ENCODE results near the gene LAMA2.

The LAMA2 gene

DNA sequence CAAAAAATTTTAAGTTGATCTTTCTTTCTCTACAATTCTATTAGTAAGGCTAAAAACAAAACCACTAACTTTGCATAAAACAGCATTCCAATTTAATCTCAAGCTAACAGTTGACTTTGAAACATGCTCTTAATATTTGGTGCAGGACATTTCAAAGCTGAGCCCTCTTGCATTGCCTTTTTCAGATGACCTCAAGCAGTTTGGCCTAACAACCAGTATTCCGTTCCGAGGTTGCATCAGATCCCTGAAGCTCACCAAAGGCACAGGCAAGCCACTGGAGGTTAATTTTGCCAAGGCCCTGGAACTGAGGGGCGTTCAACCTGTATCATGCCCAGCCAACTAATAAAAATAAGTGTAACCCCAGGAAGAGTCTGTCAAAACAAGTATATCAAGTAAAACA is 633.1 kb downstream of the LAMA2 start:
- TF ChIP-seq TAF1 (IDR thresholded peaks at IDR 0.05; ENCODE audit: borderline replicate concordance, insufficient read depth, low read length) (no peak), SIN3A (IDR thresholded peaks at IDR 0.05; ENCODE audit: borderline replicate concordance, insufficient read depth, low read length) (no peak), POLR2AphosphoS5 (IDR thresholded peaks at IDR 0.05; ENCODE audit: low read depth, low read length) (no peak), FOXP2 (optimal IDR thresholded peaks at IDR 0.05; ENCODE audit: borderline replicate concordance, extremely low read depth, extremely low read length, insufficient read depth) (no peak)
- TF ChIP-seq, protein P1, sequence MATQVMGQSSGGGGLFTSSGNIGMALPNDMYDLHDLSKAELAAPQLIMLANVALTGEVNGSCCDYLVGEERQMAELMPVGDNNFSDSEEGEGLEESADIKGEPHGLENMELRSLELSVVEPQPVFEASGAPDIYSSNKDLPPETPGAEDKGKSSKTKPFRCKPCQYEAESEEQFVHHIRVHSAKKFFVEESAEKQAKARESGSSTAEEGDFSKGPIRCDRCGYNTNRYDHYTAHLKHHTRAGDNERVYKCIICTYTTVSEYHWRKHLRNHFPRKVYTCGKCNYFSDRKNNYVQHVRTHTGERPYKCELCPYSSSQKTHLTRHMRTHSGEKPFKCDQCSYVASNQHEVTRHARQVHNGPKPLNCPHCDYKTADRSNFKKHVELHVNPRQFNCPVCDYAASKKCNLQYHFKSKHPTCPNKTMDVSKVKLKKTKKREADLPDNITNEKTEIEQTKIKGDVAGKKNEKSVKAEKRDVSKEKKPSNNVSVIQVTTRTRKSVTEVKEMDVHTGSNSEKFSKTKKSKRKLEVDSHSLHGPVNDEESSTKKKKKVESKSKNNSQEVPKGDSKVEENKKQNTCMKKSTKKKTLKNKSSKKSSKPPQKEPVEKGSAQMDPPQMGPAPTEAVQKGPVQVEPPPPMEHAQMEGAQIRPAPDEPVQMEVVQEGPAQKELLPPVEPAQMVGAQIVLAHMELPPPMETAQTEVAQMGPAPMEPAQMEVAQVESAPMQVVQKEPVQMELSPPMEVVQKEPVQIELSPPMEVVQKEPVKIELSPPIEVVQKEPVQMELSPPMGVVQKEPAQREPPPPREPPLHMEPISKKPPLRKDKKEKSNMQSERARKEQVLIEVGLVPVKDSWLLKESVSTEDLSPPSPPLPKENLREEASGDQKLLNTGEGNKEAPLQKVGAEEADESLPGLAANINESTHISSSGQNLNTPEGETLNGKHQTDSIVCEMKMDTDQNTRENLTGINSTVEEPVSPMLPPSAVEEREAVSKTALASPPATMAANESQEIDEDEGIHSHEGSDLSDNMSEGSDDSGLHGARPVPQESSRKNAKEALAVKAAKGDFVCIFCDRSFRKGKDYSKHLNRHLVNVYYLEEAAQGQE (IDR thresholded peaks at IDR 0.05; ENCODE audit: insufficient read depth in 1 of 2, low read depth in 2 of 2, low read length in 2 of 2) = no peak

DNA sequence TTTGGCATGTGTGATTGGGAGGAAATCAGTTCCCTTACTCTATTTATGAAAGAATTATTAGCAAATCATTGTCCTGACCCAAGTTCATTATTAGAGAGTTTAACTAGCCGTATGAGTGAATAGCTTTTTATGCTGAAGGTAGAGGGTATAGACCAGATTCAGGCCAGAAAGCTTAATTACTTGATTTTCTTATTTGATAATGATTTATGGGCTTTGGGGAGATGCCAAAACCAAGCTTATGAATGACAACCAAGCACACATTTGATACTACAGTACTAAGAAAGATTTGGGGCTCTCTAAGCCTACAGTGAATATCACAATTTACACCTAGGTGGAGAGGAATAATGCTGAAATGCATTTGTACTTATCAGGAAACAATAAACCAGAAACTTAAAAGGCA is 633.8 kb downstream of the LAMA2 start:
- TF ChIP-seq TAF1 (IDR thresholded peaks at IDR 0.05; ENCODE audit: borderline replicate concordance, insufficient read depth, low read length) (no peak), POLR2AphosphoS5 (IDR thresholded peaks at IDR 0.05; ENCODE audit: low read depth, low read length) (no peak), SIN3A (IDR thresholded peaks at IDR 0.05; ENCODE audit: borderline replicate concordance, insufficient read depth, low read length) (no peak), FOXP2 (optimal IDR thresholded peaks at IDR 0.05; ENCODE audit: borderline replicate concordance, extremely low read depth, extremely low read length, insufficient read depth) (no peak)
- TF ChIP-seq, protein P1 (IDR thresholded peaks at IDR 0.05; ENCODE audit: insufficient read depth in 1 of 2, low read depth in 2 of 2, low read length in 2 of 2) = no peak

DNA sequence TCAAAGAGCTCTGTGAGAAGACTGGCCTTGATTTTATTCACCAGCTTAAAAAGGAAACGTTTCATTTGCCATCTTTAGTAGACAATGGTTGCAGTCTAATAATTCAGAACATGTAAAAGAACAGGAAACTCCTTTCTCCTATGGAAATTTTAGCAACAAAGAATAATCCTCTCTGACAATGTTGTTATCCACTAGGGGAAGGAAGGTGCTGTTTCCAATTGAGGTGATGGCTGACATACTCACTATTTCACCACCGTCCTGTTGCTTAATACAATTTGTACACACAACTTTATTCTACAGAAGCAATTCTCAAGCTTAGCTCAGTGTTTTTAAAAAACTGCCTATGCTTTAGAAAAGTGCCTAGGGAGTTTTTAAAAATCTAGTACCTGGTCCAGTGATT is 634.4 kb downstream of the LAMA2 start:
- TF ChIP-seq FOXP2 (optimal IDR thresholded peaks at IDR 0.05; ENCODE audit: borderline replicate concordance, extremely low read depth, extremely low read length, insufficient read depth) = no peak
- TF ChIP-seq TAF1 (IDR thresholded peaks at IDR 0.05; ENCODE audit: borderline replicate concordance, insufficient read depth, low read length) = no peak
- TF ChIP-seq POLR2AphosphoS5 (IDR thresholded peaks at IDR 0.05; ENCODE audit: low read depth, low read length) = no peak
- no peak for TF ChIP-seq SIN3A (IDR thresholded peaks at IDR 0.05; ENCODE audit: borderline replicate concordance, insufficient read depth, low read length)
- TF ChIP-seq, protein P1 (IDR thresholded peaks at IDR 0.05; ENCODE audit: insufficient read depth in 1 of 2, low read depth in 2 of 2, low read length in 2 of 2) = no peak

DNA sequence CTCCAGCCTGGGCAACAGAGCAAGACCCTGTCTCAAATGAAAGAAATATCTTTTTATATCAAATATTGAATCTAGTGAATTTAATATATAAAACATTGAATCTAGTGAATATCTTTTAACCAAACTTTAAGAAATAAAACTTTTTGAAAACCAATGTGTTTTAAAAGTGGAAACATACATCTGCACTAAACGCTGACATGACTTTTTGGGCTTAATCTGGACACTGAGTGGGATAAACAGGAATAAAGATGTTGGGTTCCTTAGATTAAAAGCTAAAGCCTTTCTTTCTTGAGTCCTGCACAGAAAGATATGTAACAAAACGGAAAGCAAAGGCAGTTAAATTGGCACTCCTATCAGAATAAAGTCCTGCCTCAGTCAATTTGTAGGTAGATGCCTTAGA is 636.8 kb downstream of the LAMA2 start:
- TF ChIP-seq POLR2AphosphoS5 (IDR thresholded peaks at IDR 0.05; ENCODE audit: low read depth, low read length) (no peak), FOXP2 (optimal IDR thresholded peaks at IDR 0.05; ENCODE audit: borderline replicate concordance, extremely low read depth, extremely low read length, insufficient read depth) (no peak), TAF1 (IDR thresholded peaks at IDR 0.05; ENCODE audit: borderline replicate concordance, insufficient read depth, low read length) (no peak), SIN3A (IDR thresholded peaks at IDR 0.05; ENCODE audit: borderline replicate concordance, insufficient read depth, low read length) (no peak)
- TF ChIP-seq, protein P1 (IDR thresholded peaks at IDR 0.05; ENCODE audit: insufficient read depth in 1 of 2, low read depth in 2 of 2, low read length in 2 of 2) = no peak

GRCh38 chr6:129521946-129522345 is 639.0 kb downstream of the LAMA2 start:
- no peak for TF ChIP-seq TAF1 (IDR thresholded peaks at IDR 0.05; ENCODE audit: borderline replicate concordance, insufficient read depth, low read length)
- TF ChIP-seq, protein P1 (IDR thresholded peaks at IDR 0.05; ENCODE audit: insufficient read depth in 1 of 2, low read depth in 2 of 2, low read length in 2 of 2) = no peak
- TF ChIP-seq POLR2AphosphoS5 (IDR thresholded peaks at IDR 0.05; ENCODE audit: low read depth, low read length) = no peak
- TF ChIP-seq FOXP2 (optimal IDR thresholded peaks at IDR 0.05; ENCODE audit: borderline replicate concordance, extremely low read depth, extremely low read length, insufficient read depth) = no peak
- no peak for TF ChIP-seq SIN3A (IDR thresholded peaks at IDR 0.05; ENCODE audit: borderline replicate concordance, insufficient read depth, low read length)

All from PFSK-1 (cell line).